ENCODE measurements around the gene DNAH3.

DNAH3 gene

DNA sequence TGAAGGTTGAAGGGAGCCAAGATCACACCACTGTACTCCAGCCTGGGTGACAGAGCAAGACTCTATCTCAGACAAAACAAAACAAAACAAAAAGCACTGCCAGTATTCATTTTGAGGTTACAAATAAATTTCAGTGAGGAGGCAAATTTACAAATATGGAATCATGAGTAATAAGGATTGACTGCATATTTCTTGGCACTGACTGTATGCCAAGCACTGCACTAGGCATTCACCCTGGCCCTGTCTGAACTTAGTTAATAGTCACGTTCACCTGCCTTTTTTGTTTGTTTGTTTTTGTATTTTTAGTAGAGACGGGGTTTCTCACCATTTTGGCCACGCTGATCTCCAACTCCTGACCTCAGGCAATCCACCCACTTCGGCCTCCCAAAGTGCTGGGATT is 12.9 kb upstream of the DNAH3 start:
- TF ChIP-seq SIN3A (IDR thresholded peaks at IDR 0.05; ENCODE audit: borderline replicate concordance, insufficient read depth, low read length) (no peak), FOXP2 (optimal IDR thresholded peaks at IDR 0.05; ENCODE audit: borderline replicate concordance, extremely low read depth, extremely low read length, insufficient read depth) (no peak), TAF1 (IDR thresholded peaks at IDR 0.05; ENCODE audit: borderline replicate concordance, insufficient read depth, low read length) (no peak), POLR2AphosphoS5 (IDR thresholded peaks at IDR 0.05; ENCODE audit: low read depth, low read length) (no peak)
- TF ChIP-seq, protein P1, sequence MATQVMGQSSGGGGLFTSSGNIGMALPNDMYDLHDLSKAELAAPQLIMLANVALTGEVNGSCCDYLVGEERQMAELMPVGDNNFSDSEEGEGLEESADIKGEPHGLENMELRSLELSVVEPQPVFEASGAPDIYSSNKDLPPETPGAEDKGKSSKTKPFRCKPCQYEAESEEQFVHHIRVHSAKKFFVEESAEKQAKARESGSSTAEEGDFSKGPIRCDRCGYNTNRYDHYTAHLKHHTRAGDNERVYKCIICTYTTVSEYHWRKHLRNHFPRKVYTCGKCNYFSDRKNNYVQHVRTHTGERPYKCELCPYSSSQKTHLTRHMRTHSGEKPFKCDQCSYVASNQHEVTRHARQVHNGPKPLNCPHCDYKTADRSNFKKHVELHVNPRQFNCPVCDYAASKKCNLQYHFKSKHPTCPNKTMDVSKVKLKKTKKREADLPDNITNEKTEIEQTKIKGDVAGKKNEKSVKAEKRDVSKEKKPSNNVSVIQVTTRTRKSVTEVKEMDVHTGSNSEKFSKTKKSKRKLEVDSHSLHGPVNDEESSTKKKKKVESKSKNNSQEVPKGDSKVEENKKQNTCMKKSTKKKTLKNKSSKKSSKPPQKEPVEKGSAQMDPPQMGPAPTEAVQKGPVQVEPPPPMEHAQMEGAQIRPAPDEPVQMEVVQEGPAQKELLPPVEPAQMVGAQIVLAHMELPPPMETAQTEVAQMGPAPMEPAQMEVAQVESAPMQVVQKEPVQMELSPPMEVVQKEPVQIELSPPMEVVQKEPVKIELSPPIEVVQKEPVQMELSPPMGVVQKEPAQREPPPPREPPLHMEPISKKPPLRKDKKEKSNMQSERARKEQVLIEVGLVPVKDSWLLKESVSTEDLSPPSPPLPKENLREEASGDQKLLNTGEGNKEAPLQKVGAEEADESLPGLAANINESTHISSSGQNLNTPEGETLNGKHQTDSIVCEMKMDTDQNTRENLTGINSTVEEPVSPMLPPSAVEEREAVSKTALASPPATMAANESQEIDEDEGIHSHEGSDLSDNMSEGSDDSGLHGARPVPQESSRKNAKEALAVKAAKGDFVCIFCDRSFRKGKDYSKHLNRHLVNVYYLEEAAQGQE (IDR thresholded peaks at IDR 0.05; ENCODE audit: insufficient read depth in 1 of 2, low read depth in 2 of 2, low read length in 2 of 2): no peak

DNA sequence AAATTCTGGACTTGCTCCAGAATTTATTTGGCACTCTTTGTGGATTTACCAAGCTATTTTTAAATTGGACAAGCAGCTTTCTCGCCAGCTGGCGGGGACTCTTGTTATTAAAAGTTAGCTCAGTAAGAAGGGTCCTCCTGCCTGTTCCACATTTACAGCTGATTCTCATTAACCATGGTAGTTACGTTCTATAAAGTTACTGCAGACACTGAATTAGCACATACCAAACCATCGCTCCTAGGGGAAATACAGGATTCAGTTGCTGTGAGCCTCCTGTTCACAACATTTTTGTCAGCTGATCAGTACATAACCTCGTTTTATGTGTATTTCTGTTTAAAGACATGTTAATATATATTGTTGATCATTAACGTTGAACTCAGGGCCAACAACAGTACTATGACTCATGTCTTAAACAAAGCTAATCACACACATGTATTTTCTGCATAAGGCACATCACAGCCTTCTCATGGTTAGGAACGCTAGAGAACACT is 12.1 kb upstream of the DNAH3 start:
- TF ChIP-seq POLR2AphosphoS5 (IDR thresholded peaks at IDR 0.05; ENCODE audit: low read depth, low read length): no peak
- no peak for TF ChIP-seq SIN3A (IDR thresholded peaks at IDR 0.05; ENCODE audit: borderline replicate concordance, insufficient read depth, low read length)
- no peak for TF ChIP-seq TAF1 (IDR thresholded peaks at IDR 0.05; ENCODE audit: borderline replicate concordance, insufficient read depth, low read length)
- TF ChIP-seq, protein P1 (IDR thresholded peaks at IDR 0.05; ENCODE audit: insufficient read depth in 1 of 2, low read depth in 2 of 2, low read length in 2 of 2): no peak
- no peak for TF ChIP-seq FOXP2 (optimal IDR thresholded peaks at IDR 0.05; ENCODE audit: borderline replicate concordance, extremely low read depth, extremely low read length, insufficient read depth)

DNA sequence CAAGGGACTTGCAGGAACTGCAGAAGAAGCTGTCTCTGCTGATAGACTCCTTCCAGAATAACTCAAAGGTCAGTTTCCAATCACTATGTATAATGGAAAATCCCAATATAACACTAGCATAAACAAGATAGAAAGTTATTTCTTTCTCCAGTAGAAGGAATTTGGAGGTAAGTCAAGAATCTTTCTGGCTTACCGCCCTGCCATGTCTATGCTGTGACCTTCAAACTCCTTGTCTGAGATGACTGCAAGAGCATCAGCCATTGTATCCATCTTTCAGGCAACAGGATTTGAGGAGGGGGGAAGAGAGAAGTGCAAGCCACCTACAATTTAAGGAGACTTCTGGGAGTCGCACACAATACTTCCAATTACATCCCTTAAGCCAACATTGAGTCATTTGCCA is 10.6 kb upstream of the DNAH3 start:
- TF ChIP-seq SIN3A (IDR thresholded peaks at IDR 0.05; ENCODE audit: borderline replicate concordance, insufficient read depth, low read length) (no peak), POLR2AphosphoS5 (IDR thresholded peaks at IDR 0.05; ENCODE audit: low read depth, low read length) (no peak), FOXP2 (optimal IDR thresholded peaks at IDR 0.05; ENCODE audit: borderline replicate concordance, extremely low read depth, extremely low read length, insufficient read depth) (no peak), TAF1 (IDR thresholded peaks at IDR 0.05; ENCODE audit: borderline replicate concordance, insufficient read depth, low read length) (no peak)
- TF ChIP-seq, protein P1 (IDR thresholded peaks at IDR 0.05; ENCODE audit: insufficient read depth in 1 of 2, low read depth in 2 of 2, low read length in 2 of 2): no peak

DNA sequence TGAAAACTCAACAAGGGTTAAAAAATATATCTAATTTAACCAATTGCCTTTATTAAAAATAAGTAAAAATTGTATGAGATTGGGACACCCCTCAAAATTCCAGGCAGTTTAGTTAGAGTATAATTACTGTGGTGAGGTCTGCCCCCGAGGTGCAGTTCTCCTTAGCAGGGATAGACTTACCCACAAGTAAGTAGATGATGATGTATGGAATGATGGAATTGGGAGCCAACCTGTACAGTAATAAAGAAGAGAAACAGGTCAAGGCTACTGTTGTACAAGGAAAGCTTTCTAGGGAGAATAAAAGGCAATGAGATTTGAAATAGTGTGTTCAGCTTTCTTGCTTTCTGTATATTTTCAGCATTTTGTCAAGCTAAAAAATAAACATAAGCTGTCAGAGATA is 9.6 kb upstream of the DNAH3 start:
- no peak for TF ChIP-seq FOXP2 (optimal IDR thresholded peaks at IDR 0.05; ENCODE audit: borderline replicate concordance, extremely low read depth, extremely low read length, insufficient read depth)
- TF ChIP-seq POLR2AphosphoS5 (IDR thresholded peaks at IDR 0.05; ENCODE audit: low read depth, low read length): no peak
- no peak for TF ChIP-seq SIN3A (IDR thresholded peaks at IDR 0.05; ENCODE audit: borderline replicate concordance, insufficient read depth, low read length)
- TF ChIP-seq, protein P1 (IDR thresholded peaks at IDR 0.05; ENCODE audit: insufficient read depth in 1 of 2, low read depth in 2 of 2, low read length in 2 of 2): no peak
- no peak for TF ChIP-seq TAF1 (IDR thresholded peaks at IDR 0.05; ENCODE audit: borderline replicate concordance, insufficient read depth, low read length)
